Neural progenitor cell (in vitro differentiated cells): ENCODE measurements around the gene SLC22A23.

Experiments
- CTCF ChIP-seq: fragments of 200-600 bp; sonication (generic); IDR thresholded peaks from 2 replicates; pipeline ENCODE4 v1.5.1; 2017; ENCODE audit warnings: antibody characterized with exemption, mild to moderate bottlenecking
- EZH2 ChIP-seq: fragments of 200-600 bp; sonication (generic); IDR thresholded peaks from 2 replicates; pipeline ENCODE4 v1.6.1; 2017; ENCODE audit warnings: antibody characterized with exemption, mild to moderate bottlenecking, moderate library complexity
- EZH2phosphoT487 ChIP-seq: fragments of 200-600 bp; sonication (generic); IDR thresholded peaks from 2 replicates; pipeline ENCODE4 v1.6.1; 2017; ENCODE audit warnings: antibody characterized with exemption

GRCh38 chr6:3372912-3373554 lies 83.8 kb downstream of the SLC22A23 start:
- TF ChIP-seq CTCF (no peak), EZH2 (no peak), EZH2phosphoT487 (no peak)
